Transverse colon (tissue), 4 donors: ENCODE data around the gene SHKBP1. TPM values are rescaled to one million over a fixed set of nuclear protein-coding genes. Genes with fewer than 3 reads are reported as not detected.
A peak's percentile ranks its signal among the peaks of the same experiment; 100 is the strongest.

Source experiments
- DNase-seq: peaks from one replicate; pipeline ENCODE4 v3.0.0-alpha.2; 2019
- H3K27ac ChIP-seq, 4 donors: fragments of 200-600 bp; sonication (generic); 2 replicates each; pipeline ENCODE4 v1.5.1; 2016 to 2018; ENCODE audit warnings: inconsistent platforms in 4 of 4
- H3K27me3 ChIP-seq: fragments of 200-600 bp; sonication (generic); 2 replicates; pipeline ENCODE4 v1.5.1; 2017; ENCODE audit warnings: inconsistent platforms
- H3K36me3 ChIP-seq, 4 donors: fragments of 200-600 bp; sonication (generic); 2 replicates each; pipeline ENCODE4 v1.5.1; 2017 to 2019; ENCODE audit warnings: inconsistent platforms in 4 of 4
- H3K4me1 ChIP-seq, 4 donors: fragments of 200-600 bp; sonication (generic); 2 replicates each; pipeline ENCODE4 v1.5.1; 2017 to 2020; ENCODE audit warnings: inconsistent platforms in 4 of 4
- H3K4me3 ChIP-seq, 4 donors: fragments of 200-600 bp; sonication (generic); 1 replicate in 1 of 4; 2 replicates in 3 of 4; pipeline versions ENCODE4 v1.5.1 to v1.6.1; 2017 to 2019; ENCODE audit warnings: inconsistent platforms in 4 of 4
- H3K9me3 ChIP-seq, 2 donors: fragments of 200-600 bp; sonication (generic); 2 replicates each; pipeline ENCODE4 v1.5.1; 2017 to 2019; ENCODE audit warnings: inconsistent platforms in 2 of 2
- EP300 ChIP-seq: sonication (generic); formaldehyde crosslinking; IDR thresholded peaks from one replicate; pipeline ENCODE4 v1.6.1; 2017; ENCODE audit warnings: antibody characterized with exemption, low read depth
- POLR2A ChIP-seq: fragments of 450-650 bp; IDR thresholded peaks from one replicate; pipeline ENCODE4 v1.6.1; 2016; ENCODE audit warnings: antibody characterized with exemption, mild to moderate bottlenecking, moderate library complexity
- POLR2AphosphoS5 ChIP-seq, 3 donors: sonication (generic); formaldehyde crosslinking; IDR thresholded peaks; one replicate each; pipeline ENCODE4 v1.6.1; 2016; ENCODE audit warnings: antibody characterized with exemption in 3 of 3
- WGBS, 2 donors: methylation state at CpG; one replicate each; pipeline ENCODE4 v1.1.5; 2018; ENCODE audit warnings: low coverage in 1 of 2; 5-methylcytosine and 5-hydroxymethylcytosine counted together
- in situ Hi-C, 4 donors: fragments of 200-750 bp; cut with MboI; loops; one replicate each; pipeline versions ENCODE4 v1.15.0 to v1.15.1; 2017; ENCODE audit warnings: low sequenced_read_pairs in 3 of 4, low pct_ligation_motif_present in 1 of 4, low pct_unique_long_range_greater_than_20kb in 1 of 4
- intact Hi-C: fragments of 100-400 bp; cut with DNase I; formaldehyde crosslinking; loops from one replicate; pipeline ENCODE4 v1.15.1; 2023; ENCODE audit warnings: low total_unique reads
- total RNA-seq, 4 donors: library from RNA; depleted of rRNA; stranded (reverse); fragments of >200 nt; gene quantifications; one replicate each; pipeline ENCODE4 v1.1.0, GENCODE V29; 2016
- TF ChIP-seq, protein P1 (sequence below), 5 experiments: fragments of 200-600 bp in 3 of 5; fragments of 450-650 bp in 2 of 5; sonication (generic) in 3 of 5; IDR thresholded peaks; 1 replicate in 2 of 5; 2 replicates in 3 of 5; pipeline ENCODE4 v1.5.1; 2016 to 2017; ENCODE audit warnings: antibody characterized with exemption in 5 of 5, inconsistent platforms in 3 of 5, mild to moderate bottlenecking in 2 of 5, moderate library complexity in 1 of 5

SHKBP1 gene
- total RNA-seq, 4 donors from 2014 or later, result 58.7 to 111 (median 60.9) TPM

DNA sequence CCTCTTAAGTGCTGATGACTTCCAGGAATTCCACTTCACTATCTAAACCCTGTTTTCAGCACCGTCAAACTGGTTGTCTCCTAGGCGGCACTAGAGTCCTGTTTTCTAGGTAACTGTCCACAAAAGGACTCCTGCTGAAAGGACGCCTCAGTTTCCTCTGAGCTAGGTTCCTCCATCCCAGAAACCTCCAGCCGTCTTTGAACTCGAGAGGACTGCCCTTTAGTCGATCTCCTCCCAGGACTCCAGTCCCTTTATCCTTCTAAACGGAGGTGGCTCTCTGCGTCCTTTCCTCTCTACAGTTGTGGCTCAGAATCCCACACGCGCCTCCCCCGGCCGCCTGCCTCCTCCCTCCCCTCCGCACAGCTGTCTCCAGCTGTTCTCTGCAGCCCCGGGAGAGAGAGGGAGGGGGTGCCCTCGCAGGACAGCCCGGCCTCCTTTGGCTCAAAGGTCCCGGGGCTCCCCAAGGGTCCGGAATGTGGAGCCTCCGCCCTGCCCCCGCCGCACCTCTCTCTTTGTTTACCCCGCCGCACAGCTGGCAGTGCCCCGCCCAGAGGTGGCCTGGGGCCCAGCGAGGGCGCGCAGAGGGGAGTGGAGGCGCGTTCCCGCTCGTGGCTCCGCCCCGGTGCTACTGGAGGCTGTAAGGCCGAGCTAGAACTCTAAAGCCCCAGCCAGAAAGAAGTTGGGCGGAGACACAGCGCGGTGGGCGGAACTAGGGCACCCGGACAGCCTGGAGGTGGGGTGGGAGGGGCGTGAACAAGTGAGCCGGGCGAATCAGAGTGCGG lies 26.9 kb downstream of the SHKBP1 start:
- WGBS, 2 donors, result 1% methylated on average over 43 of the region's 43 CpGs; no CpG with 5 or more reads in 1 of the 2 donors
- Histone ChIP-seq H3K36me3 (no peaks in the 10 kb centered on the region), H3K9me3 (no peaks in the 10 kb centered on the region), H3K4me3 (peak overlapping the region; percentile 20 to 51 (median 32)), H3K27me3 (peaks cover 29% of the 10 kb centered on the region), H3K27ac (peak overlapping the region; percentile 90 to 96 (median 91)), H3K4me1 (peaks cover 48 to 95% (median 84%) of the 10 kb centered on the region in 4 donors)
- in situ Hi-C loops, result no loop called here
- intact Hi-C loops, result no loop called here
- peak; percentile 100 for DNase-seq
- TF ChIP-seq EP300 (peak; percentile 83), POLR2A (peak; percentile 61), POLR2AphosphoS5 (IDR thresholded peaks at IDR 0.05) (peak in 2 of 3 donors; percentile 91)
- TF ChIP-seq, protein P1, sequence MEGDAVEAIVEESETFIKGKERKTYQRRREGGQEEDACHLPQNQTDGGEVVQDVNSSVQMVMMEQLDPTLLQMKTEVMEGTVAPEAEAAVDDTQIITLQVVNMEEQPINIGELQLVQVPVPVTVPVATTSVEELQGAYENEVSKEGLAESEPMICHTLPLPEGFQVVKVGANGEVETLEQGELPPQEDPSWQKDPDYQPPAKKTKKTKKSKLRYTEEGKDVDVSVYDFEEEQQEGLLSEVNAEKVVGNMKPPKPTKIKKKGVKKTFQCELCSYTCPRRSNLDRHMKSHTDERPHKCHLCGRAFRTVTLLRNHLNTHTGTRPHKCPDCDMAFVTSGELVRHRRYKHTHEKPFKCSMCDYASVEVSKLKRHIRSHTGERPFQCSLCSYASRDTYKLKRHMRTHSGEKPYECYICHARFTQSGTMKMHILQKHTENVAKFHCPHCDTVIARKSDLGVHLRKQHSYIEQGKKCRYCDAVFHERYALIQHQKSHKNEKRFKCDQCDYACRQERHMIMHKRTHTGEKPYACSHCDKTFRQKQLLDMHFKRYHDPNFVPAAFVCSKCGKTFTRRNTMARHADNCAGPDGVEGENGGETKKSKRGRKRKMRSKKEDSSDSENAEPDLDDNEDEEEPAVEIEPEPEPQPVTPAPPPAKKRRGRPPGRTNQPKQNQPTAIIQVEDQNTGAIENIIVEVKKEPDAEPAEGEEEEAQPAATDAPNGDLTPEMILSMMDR (IDR thresholded peaks at IDR 0.05), result no peak

- peaks cover 24% of the 10 kb centered on the region for H3K27me3 ChIP-seq
- no peaks in the 10 kb centered on the region for H3K9me3 ChIP-seq
- WGBS, 2 donors, result 0 to 7% methylated on average over 13 to 18 of the region's 18 CpGs
- no peaks in the 10 kb centered on the region for H3K36me3 ChIP-seq
- in situ Hi-C loops, result no loop called here
- intact Hi-C loops, result no loop called here
- peak overlapping the region in 2 of 4 donors; percentile 43 to 51 for H3K4me3 ChIP-seq
- peak overlapping the region; percentile 90 to 96 (median 91) for H3K27ac ChIP-seq
- TF ChIP-seq POLR2AphosphoS5 (IDR thresholded peaks at IDR 0.05), result no peak
- no peak for TF ChIP-seq POLR2A
- TF ChIP-seq EP300, result no peak
- TF ChIP-seq, protein P1 (IDR thresholded peaks at IDR 0.05), result no peak
- H3K4me1 ChIP-seq, result peaks cover 47 to 95% (median 87%) of the 10 kb centered on the region in 4 donors
- DNase-seq, result no peak
Measured at GRCh38 chr19:40604171-40604646, 27.5 kb downstream of the SHKBP1 start.

DNA sequence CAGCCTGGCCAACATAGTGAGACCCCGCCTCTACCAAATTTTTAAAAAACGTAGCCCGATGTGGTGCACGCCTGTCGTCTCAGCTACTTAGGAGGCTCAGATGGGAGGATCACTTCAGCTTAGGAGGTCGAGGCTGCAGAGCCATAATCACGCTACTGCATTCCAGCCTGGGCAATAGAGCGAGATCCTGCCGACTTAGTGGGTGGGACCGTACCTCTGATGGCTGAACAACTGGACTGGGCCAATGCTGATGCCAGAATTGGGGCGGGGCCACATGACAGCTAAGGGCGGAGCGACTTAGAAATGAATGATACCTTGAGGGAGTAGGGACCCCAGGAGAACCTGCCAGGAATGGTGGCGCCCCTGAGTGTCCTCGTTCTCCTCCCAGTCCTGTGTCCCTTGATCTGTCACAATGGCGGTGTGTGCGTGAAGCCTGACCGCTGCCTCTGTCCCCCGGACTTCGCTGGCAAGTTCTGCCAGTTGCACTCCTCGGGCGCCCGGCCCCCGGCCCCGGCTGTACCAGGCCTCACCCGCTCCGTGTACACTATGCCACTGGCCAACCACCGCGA lies 28.1 kb downstream of the SHKBP1 start:
- in situ Hi-C loops (no loop called here), intact Hi-C loops (no loop called here)
- Histone ChIP-seq H3K27me3 (peaks cover 19% of the 10 kb centered on the region), H3K4me1 (peaks cover 44 to 94% (median 88%) of the 10 kb centered on the region in 4 donors), H3K36me3 (no peaks in the 10 kb centered on the region), H3K27ac (peak overlapping the region; percentile 90 to 96 (median 91)), H3K9me3 (no peaks in the 10 kb centered on the region), H3K4me3 (peak overlapping the region in 3 of 4 donors; percentile 28 to 51 (median 47))
- 17 to 20% methylated on average over 2 to 27 of the region's 29 CpGs for WGBS, 2 donors
- TF ChIP-seq, protein P1 (IDR thresholded peaks at IDR 0.05), result no peak
- TF ChIP-seq POLR2AphosphoS5 (IDR thresholded peaks at IDR 0.05) (no peak), EP300 (no peak), POLR2A (no peak)
- peak; percentile 76 for DNase-seq
